Pancreas (tissue), 8 donors: ENCODE data around the gene C1RL. TPM values are rescaled to one million over a fixed set of nuclear protein-coding genes. Genes with fewer than 3 reads are reported as not detected.

Experiments used
- polyA plus RNA-seq, 2 donors: library from polyadenylated mRNA; stranded (reverse); fragments of 200-250 nt; gene quantifications; one replicate each; pipeline ENCODE4 v1.2.3, GENCODE V29; 2013
- total RNA-seq, 6 donors: library from RNA; stranded (reverse); fragmentation: NEBNext Ultra II Directional in 4 of 6; extraction: Animal tissue kit (Norgen Biotek cat#: 25700) in 4 of 6; gene quantifications; one replicate each; pipeline versions ENCODE4 v1.2.1 to v1.2.4, GENCODE V29; 2021 to 2023
- donor health status: healthy with polysubstance abuse.
- donor health status: DM: no; HTN: no; CAD: no; lungs with moderate emphysema.
- donor health status: DM: no; HTN: no; CAD: no.
- donor health status: Bipolar disorder and iron deficiency.
- donor health status: DM: yes; HTN: yes; CAD: no.
- donor health status: DM: no; HTN: no; CAD: no.
- donor health status: DM: no; HTN: no; CAD: no.
- donor health status: DM: yes; HTN: yes; CAD: no.

Gene C1RL
- total and polyA plus RNA-seq, 8 donors = 36.5 to 60.5 (median 44.7) TPM

Other genes with a start within 250 kb of the C1RL start
- gene TPI1, start 241.7 kb downstream of the C1RL start, total RNA-seq = 100 to 1,000 TPM in 4 of 6 donors, 10 to 100 TPM in 2; 88.5 to 211 (median 128) TPM
- gene TPI1, start 241.7 kb downstream of the C1RL start, polyA plus RNA-seq = 100 to 1,000 TPM in 1 of 2 donors, 10 to 100 TPM in 1; 93.1 to 247 TPM
- 1 to 10 TPM; 3.1 to 5.2 (median 4.4) TPM for gene SPSB2, start 235.9 kb downstream of the C1RL start, total RNA-seq
- 10 to 100 TPM; 10.6 to 12.5 TPM for gene SPSB2, start 235.9 kb downstream of the C1RL start, polyA plus RNA-seq
- gene LRRC23, start 204.4 kb downstream of the C1RL start, total RNA-seq = 1 to 10 TPM; 1.7 to 5.2 (median 3.4) TPM
- gene LRRC23, start 204.4 kb downstream of the C1RL start, polyA plus RNA-seq = 10 to 100 TPM in 1 of 2 donors, 1 to 10 TPM in 1; 8.8 to 13.0 TPM
- 1 to 10 TPM; 2.3 to 8.0 (median 4.5) TPM for gene ENO2, start 194.6 kb downstream of the C1RL start, total RNA-seq
- 10 to 100 TPM; 12.7 to 53.6 TPM for gene ENO2, start 194.6 kb downstream of the C1RL start, polyA plus RNA-seq
- gene ATN1, start 181.3 kb downstream of the C1RL start, total RNA-seq = 10 to 100 TPM; 30.9 to 54.5 (median 36.2) TPM
- 100 to 1,000 TPM; 110 to 113 TPM for gene ATN1, start 181.3 kb downstream of the C1RL start, polyA plus RNA-seq
- gene RNU7-1, start 165.4 kb downstream of the C1RL start, total RNA-seq = not detected
- gene RNU7-1, start 165.4 kb downstream of the C1RL start, polyA plus RNA-seq = not detected
- gene C12orf57, start 165.2 kb downstream of the C1RL start, total RNA-seq = 100 to 1,000 TPM in 2 of 6 donors, 10 to 100 TPM in 4; 86.8 to 154 (median 97.6) TPM
- 100 to 1,000 TPM; 176 to 314 TPM for gene C12orf57, start 165.2 kb downstream of the C1RL start, polyA plus RNA-seq
- 10 to 100 TPM; 13.3 to 37.9 (median 17.8) TPM for gene PTPN6, start 157.9 kb downstream of the C1RL start, total RNA-seq
- gene PTPN6, start 157.9 kb downstream of the C1RL start, polyA plus RNA-seq = 10 to 100 TPM; 48.7 to 53.1 TPM
- gene PHB2, start 138.6 kb downstream of the C1RL start, total RNA-seq = 100 to 1,000 TPM in 3 of 6 donors, 10 to 100 TPM in 3; 79.7 to 139 (median 101) TPM
- 10 to 100 TPM; 74.7 to 91.9 TPM for gene PHB2, start 138.6 kb downstream of the C1RL start, polyA plus RNA-seq
- gene EMG1, start 138.3 kb downstream of the C1RL start, total RNA-seq = 10 to 100 TPM in 5 of 6 donors, 1 to 10 TPM in 1; 8.9 to 20.2 (median 17.0) TPM
- 10 to 100 TPM in 1 of 2 donors, 1 to 10 TPM in 1; 9.4 to 12.9 TPM for gene EMG1, start 138.3 kb downstream of the C1RL start, polyA plus RNA-seq
- 10 to 100 TPM; 22.4 to 36.5 (median 32.4) TPM for gene LPCAT3, start 90.7 kb downstream of the C1RL start, total RNA-seq
- gene LPCAT3, start 90.7 kb downstream of the C1RL start, polyA plus RNA-seq = 10 to 100 TPM; 23.0 to 32.6 TPM
- gene C1S, start 48.5 kb downstream of the C1RL start, total RNA-seq = 100 to 1,000 TPM in 1 of 6 donors, 10 to 100 TPM in 5; 20.4 to 162 (median 58.8) TPM
- gene C1S, start 48.5 kb downstream of the C1RL start, polyA plus RNA-seq = 10 to 100 TPM; 36.5 to 47.2 TPM
- 100 to 1,000 TPM in 2 of 6 donors, 10 to 100 TPM in 4; 20.2 to 212 (median 66.8) TPM for gene C1R, start 16.8 kb downstream of the C1RL start, total RNA-seq
- 10 to 100 TPM; 54.9 to 66.1 TPM for gene C1R, start 16.8 kb downstream of the C1RL start, polyA plus RNA-seq
- gene RBP5, start 19.7 kb upstream of the C1RL start, total RNA-seq = 1 to 10 TPM in 5 of 6 donors, under 1 TPM in 1; 0.73 to 3.2 (median 2.2) TPM
- 1 to 10 TPM; 3.9 to 7.8 TPM for gene RBP5, start 19.7 kb upstream of the C1RL start, polyA plus RNA-seq
- gene CLSTN3, start 21.2 kb upstream of the C1RL start, total RNA-seq = 10 to 100 TPM in 5 of 6 donors, 1 to 10 TPM in 1; 7.8 to 26.2 (median 13.1) TPM
- 10 to 100 TPM; 21.6 to 25.8 TPM for gene CLSTN3, start 21.2 kb upstream of the C1RL start, polyA plus RNA-seq
- 10 to 100 TPM; 25.7 to 37.7 (median 34.1) TPM for gene PEX5, start 80.5 kb upstream of the C1RL start, total RNA-seq
- 10 to 100 TPM; 14.9 to 21.6 TPM for gene PEX5, start 80.5 kb upstream of the C1RL start, polyA plus RNA-seq
- not detected for gene ACSM4, start 194.9 kb upstream of the C1RL start, total RNA-seq
- gene ACSM4, start 194.9 kb upstream of the C1RL start, polyA plus RNA-seq = not detected